NCI-H510A (cell line): ENCODE data around the gene MICALL2.
A peak's percentile ranks its signal among the peaks of the same experiment; 100 is the strongest.

Experiments used
- DNase-seq: peaks from one replicate; lab custom pipeline; 2025; lab: John Stamatoyannopoulos, UW

MICALL2 gene

DNA sequence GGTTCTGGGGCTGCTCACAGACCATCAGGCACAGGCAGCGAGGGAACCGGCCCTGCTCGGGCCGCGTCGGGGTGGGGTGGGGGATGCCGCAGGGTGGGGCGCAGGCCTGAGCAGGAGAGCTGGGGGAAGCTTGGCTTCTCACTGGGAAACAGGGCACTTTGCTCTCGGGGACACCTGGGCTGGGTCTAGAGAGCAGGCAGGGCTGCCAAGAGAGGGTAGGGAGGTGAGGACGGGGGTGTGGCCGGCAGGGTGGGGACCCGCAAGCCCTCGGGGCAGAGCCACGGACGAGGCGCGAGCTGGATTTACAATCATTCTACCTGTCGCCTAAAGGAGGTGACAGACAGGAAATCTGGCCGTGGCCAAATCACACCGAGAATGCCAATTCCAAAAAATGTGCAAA is 33.9 kb upstream of the MICALL2 start:
- no peak for DNase-seq

DNA sequence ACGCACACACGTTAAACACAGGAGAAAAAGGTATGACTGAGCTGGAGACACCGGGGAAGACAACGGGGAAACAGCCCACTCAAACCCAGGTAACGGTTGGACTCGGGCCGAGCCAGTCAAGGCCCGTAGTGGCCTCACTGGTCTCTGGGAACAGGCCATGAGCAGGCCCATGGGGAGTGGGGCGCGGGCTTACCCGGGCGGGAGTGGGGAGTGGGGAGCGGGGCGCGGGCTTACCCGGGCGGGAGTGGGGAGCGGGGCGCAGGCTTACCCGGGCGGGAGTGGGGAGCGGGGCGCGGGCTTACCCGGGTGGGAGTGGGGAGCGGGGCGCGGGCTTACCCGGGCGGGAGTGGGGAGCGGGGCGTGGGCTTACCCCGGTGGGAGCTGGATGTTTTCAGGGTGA is 33.4 kb upstream of the MICALL2 start:
- DNase-seq = no peak

DNA sequence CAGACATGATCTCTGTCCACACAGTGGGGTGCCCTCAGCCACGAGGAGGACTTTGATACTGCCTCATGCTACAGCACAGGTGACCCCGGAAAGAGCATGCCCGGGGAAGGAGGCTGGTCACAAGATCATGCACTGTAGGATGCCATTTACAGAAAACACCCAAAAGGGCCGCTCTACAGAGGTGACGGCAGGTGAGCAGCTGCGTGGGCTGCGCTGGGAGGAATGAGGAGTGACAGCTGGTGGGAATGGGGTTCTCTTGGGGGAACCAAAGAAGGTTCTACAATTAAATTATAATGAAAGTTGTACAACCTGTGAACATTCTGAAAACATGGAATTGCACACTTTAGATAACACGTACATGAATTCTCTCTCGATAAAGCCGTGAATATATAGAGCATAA is 33.0 kb upstream of the MICALL2 start:
- no peak for DNase-seq

DNA sequence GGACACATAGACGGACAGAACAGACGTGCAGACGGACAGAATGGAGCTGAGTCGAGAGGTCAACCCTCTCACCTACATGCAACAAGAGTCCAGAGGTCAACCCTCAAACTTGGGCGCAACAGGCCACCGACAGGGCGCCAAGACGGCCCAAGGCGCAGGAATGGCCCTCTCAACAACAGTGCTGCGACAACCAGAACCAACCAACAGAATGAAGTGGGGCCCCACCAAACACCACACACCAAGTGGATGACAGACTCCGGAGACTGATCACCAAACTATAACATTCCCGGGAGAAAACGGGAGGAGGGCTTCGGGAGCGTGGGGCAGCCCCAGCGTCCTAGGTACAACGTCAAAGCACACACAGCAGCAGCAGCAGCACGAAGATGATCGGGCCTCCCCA is 31.6 kb upstream of the MICALL2 start:
- DNase-seq = no peak

DNA sequence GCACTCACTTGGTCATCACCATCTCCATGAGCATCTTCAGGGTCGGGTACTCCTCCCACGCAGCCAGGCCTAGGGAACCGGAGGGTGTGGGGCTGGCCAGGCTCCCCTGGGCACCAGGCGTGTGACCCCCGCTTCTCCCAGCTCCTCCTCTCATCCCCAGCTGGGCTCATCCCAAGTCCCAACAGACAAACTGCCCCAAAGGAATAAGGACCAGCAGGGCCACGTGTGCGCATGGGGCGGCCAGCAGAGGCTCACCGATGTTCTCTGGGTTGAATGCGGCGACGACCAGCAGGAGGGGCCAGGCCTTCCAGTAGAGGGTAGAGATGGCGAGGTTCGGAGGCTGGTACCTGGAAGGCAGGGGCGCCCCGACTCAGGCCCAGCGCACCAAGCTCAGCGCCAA is 30.1 kb upstream of the MICALL2 start:
- DNase-seq = no peak

DNA sequence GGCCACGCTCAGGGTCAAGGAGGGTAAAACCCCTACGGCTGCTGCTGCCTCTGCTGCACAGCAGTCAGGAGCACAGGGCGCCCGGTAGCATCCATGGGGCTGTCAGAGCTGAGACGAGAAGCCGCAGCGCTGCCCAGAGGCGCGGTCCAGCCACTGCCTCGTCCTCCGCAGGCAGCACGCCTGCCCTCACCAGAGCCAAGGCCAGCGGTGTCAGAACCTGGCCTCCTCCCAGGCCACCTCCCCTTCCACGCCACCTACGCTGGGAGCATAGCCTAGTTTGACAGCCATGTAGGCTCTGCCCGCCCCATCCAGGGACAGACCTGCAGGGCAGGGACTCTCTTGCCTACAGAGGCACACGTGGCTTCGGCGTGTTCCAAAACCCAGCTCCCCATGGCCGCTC is 28.7 kb upstream of the MICALL2 start:
- DNase-seq = no peak

DNA sequence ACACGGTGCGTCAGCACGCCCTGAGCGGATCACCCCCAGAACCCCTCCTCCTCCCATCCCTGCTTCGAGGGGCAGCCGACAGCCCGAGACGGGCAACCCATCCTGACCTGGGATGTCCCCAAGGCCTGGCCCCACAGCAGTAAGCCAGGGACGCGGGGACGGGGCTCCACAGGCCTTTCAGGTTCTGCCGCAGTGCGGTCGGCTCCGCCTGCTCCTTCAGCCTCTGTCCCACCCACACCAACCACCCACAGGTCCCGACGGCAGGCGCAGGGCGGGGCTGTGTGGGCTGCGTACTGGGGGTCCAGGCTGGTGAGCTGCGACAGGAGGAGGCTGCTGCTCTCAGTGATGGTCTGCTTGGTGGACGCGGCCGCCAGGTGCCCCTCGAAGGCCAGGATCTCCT is 28.2 kb upstream of the MICALL2 start:
- no peak for DNase-seq

DNA sequence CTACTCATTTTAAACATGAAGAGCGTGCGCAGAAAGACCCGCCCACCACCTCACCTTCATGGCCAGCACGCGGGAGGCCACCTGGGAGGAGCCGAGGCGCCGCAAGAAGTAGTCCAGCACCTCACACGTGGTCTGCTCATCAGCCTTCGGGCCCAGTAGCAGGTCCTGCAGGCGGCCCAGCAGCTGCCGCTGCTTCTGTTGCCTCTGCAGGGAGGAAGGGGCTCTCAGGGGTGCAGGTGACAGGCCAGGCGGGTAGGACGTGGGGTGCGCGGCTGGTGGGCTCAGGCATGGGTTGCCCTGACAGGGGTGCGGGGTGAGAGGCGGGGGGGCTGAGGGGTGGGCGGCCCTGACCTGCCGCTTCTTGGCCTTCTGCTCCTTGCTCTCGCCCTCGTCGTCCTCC is 27.3 kb upstream of the MICALL2 start:
- no peak for DNase-seq

DNA sequence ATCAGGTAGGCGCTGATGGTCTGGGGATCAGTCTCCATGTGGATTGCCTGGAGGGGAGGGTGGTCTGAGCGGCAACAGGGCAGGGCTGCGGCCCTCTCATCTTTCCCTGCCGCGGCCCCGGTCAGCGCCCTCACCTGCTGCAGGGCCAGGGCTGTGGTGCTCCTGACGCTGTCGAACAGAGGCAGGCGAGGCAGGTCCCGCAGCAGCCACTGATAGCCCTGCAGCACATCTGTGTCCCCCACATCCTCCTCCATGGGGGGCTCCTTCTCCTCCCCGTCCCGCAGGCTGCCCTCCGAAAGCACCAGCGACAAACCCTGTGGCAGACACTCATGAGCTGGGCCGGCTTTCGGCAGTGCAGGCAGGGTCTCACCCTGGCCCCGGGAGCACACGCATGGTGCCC is 25.9 kb upstream of the MICALL2 start:
- no peak for DNase-seq

DNA sequence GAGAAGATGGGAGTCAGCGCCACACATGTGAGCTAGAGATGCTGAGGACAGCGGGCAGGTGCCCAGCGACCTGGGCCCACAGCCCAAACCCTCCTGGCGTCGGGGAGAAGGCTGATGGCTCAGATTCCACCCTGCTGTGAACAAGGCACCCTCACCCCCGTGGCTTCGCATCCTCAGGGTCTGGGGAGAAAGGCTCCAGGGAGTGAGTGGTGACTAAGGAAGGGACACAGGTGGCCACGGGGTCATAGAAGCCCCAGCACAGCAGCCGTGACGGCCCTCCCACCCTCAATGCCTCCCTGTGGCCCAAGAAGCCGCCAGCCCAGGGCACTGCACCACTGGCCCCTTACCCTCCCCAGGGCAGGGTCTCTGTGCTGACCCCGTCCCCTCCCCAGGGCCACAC is 25.3 kb upstream of the MICALL2 start:
- DNase-seq = no peak

DNA sequence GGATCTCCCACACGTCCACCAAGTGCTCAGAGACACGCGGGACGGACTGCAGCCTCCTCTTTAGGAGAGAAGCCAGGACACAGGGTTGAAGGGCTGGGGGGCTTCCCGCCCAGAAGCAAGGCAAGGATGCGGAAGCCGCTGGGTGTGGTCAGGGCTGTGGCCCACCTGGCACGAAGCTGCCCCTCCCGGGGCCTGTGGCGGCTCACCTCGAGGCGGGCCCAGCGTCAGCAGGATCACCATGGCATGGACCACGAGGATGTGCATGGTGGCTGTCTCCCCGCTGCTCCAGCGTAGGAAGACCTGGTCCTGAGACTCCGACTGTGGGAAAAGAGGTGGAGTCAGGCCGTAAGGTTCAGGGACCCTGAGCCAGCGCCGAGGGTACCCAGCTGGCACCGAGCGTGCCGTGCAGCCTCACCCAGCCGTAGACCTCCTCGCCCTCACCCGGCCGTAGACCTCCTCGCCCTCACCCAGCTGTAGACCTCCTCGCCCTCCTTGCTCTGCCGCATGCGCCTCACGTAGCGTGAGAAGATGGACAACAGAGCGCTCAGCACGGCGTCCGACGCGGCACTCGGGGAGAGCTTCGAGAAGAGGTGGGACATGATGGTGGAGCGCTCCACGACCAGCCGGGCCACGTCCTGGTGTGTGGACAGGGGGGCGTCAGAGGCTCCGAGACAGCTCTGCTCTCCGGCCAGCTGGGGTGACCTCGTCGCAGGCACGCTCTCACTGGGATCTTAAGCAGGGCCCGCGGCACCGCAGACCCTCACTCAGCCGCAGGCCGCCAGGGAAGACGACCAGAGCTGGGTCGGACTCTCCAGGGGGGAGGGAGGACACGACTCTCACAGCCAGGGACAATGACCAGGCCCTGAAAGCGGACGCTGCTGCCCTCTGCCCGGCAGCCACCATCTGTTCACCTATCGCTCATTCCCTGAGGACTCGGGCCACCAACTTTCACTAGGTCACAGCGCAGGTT is 24.6 kb upstream of the MICALL2 start:
- DNase-seq = no peak

DNA sequence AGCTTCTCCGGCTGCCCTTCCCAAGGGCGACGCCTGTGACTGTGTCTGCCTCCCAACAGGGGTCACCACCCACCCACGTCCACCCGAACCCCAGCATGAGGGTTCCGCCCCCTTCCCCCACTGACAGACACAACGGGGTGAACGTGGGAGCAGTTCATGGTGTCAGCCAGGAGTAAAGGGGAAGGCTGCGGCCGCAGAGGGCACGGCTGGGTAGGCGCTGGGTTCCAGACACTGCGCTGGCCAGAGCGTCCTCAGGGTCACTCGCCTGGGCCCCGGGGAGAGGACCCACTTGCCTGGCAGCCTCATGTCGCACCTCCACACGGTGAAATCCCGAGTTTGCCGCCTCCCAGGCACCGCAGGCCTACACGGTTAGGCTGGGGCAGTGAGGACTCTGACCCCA is 23.8 kb upstream of the MICALL2 start:
- DNase-seq = no peak

DNA sequence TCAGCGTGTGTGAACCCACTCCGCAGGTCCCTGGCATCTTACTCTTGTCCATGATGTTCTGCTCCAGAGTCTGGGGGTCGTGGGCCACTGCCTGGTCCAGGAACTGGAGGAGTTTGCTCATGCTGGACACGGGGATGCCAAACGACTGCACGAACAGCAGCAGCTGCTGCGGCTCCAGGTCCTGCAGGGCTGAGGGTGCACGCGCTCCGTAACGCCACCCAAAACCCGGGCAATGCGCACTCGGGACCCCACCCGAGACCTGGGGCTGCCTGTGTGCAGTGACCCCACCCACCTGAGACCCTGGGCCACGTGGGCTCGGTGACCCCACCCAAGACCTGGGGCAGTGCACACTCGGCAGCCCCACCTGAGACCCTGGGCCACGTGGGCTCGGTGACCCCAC is 22.0 kb upstream of the MICALL2 start:
- DNase-seq = no peak

DNA sequence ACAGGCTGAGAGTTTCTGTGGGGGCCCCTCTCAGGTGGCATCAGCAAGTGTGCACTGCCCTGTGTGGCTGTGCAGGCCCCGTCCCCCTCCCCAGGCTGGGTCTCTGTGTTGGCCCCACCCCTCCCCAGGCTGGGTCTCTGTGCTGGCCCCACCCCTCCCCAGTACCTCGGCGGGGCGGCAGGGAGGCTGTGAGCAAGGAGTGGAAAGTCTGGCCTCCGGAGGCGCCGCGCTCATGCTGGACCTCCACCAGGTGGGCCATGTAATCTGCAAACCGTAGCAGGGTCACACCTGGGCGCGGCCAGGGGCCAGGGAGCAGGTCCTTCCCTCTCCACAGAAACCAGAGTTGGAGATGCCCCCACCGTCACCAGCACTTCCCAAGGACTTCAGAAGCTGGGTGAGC is 21.4 kb upstream of the MICALL2 start:
- DNase-seq = no peak

DNA sequence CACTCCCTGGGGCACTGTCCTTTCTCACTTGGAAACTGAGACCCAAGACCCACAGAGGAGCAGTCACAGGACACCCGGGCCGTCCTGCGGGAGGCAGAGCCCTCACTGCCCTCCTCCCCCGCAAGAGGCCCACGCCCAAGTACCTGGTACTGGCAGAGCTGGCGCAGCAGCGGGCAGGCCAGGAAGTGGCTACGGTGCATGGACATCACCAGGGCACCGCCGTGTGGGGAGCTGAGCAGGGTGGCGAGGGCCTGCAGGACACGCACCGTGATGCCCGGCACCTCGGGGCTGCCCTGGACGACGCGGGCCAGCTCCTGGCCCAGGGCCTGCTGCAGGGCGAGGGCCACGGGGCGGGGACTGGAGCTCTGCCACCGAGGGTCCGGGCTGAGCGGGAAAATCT is 20.0 kb upstream of the MICALL2 start:
- DNase-seq = no peak

DNA sequence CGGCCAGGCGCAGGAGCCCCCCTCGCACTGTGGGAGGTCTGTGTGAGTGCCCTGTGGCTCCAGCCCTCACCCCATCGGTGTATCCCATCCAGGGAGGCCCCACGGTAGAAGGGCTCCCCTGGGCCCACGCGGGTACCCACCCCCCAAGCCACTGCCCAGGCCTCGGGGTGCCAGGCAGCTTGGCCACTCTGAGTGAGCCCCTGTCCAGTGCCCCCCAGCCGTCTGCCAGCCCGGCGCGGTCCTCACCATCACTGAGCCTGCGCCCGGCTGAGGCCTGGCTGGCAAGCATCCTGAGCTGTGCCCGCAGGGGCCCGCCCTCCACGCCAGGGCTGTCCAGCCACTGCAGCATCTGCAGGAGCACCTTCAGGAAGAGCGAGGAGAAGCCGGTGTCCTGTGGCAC is 19.2 kb upstream of the MICALL2 start:
- no peak for DNase-seq

DNA sequence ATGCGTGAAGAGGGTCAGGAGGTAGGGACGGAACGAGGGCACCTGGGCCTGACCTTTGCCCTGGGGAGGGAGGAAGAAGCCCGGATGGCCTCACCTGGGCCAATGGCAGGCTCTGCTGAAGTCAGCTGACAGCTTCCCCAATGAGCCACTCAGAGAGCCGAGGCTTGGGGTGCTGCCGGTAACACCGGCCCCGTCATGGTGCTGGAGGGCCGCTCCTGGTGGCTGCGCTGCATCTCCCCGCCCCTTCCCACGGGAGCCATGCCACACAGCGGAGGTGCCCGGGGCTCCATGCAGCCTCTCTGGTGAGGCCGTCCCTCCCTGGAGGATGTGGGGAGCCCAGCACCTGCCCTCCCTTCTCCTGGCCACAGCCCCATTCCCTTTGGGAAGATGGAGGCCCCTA is 17.6 kb upstream of the MICALL2 start:
- DNase-seq = no peak

DNA sequence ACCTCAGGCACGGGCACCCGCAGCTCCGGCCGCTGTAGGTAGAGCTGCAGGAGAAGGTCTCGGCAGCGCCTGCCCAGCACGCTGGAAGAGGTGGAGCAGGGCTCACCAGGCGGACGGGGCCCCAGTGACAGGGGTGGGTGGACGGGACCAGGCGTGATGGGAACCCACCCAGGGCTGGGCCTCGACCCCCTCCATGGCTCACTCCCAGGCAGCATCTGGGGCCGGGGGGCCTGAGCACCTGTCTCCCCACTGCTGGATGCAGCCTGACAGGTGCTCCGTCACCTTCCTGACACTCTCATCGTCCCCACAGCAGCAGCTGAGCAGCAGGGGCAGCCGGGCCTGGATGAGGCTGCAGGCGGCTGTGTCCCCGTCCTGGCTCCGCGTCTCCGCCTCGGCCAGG is 16.7 kb upstream of the MICALL2 start:
- no peak for DNase-seq

DNA sequence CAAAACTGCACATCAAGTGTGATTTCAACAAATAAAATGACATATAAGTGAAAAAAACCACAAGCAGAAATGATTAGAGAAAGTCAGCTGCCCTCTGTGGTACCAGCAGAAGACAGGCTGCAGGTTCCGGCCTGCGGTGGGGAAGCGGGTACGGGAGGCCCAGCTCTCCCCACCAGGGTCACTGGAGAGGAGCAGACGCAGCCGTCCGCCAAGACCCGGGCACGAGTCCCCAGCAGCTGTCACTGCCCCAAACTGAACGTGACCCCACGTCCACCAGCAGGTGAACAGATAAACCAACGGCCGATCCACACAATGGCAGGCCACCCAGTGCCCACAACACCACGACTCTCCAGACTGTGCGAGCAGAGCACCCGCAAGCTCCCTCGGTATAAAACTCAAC is 16.1 kb upstream of the MICALL2 start:
- DNase-seq = no peak

DNA sequence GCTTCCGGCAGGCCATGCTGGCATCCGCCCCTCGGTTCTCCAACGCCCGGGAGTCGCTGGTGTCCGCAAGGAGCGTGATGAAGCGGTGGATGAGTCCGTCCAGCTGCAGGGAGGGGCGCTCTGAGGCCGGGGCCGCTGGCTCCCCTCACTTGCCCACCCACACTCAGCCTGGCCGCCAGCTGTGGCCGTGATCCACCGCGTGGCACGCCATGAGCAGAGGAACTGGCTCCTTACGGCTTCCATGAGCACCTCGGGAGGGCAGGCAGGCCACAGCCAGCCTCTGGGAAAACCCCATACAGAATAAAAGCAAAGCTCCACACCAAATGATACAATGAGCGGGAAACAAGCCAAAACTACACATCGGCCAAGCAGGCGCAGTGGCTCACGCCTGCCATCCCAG is 15.5 kb upstream of the MICALL2 start:
- no peak for DNase-seq

DNA sequence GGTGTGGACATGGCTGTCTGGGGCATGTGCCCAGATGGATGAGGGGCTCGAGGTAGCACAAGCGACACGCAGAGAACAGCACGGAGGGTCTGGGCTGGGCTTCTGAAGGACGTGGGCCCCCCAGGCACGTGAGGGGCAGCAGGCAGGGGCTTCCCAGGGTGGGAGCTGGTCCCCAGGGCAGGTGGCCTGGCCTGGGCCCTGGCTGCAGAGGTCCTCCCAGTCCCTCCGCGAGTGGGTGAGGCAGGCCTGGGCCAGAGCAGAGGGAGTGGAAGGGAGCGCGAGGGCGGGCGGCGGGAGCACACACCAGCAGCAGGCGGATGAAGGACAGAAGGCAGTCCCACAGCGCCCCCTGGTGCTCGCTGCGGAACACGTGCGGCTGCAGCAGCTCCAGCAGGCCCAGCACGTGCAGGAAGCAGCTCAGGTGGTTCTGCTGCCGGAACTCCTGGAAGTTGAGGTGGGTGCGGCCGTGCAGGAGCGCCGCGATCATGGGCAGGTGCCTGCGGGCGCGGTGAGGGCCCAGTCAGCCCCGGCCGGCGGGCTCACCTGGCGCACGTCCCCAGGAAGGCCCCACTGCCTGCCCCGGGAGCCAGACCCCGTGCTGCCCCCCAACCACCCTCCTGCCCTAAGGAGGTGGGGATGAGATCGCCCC is 14.7 kb upstream of the MICALL2 start:
- peak; percentile 85 for DNase-seq

DNA sequence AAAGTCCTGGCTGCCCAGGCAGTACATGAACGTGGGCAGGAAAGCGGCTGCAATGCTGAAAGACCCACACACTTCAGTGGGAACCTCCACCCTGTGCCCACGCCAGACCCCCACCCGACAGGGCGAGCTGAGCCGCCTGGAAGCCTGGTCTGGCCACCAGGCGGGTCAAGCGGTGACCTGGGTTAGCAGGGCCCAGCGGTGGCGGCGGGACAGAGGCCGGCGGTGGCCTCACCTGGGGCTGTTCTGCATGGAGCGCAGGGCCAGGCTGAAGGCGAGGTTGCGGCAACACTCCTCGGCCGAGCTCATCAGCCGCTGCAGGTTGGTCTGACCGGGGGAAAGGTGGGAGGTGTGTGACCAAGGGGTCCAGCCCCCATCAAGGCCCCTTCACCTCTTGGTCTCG is 11.6 kb upstream of the MICALL2 start:
- DNase-seq = no peak

DNA sequence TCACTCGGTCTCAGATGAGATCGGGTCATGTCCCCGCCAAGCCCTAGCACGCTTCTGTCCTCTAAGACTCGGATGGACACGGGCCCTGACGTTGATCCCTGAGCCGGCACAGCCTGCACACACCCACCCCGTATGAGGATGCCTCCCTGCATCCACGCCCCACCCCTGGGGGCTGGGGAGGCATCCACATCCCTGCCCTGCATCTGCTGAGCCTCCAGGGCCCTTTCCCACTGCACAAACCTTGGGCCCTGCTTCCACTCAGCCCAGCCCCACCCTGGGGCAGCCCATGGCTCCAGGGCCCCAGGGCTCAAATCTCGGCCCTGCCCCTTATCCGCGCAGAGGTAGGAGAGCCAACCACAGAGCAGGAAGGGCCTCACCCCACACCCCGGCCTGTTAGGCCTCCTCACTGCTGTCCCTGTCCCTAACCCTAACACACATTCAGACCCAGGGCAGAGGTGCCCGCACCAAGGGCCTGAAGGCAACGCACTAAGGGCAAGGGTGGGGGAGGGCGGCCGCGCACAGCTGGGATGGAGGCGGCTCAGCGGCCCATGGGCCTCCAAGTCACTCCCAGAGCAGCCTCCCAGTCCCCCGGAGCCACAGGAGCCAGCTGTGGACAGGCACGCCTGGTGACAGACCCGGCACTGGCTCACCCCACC is 9.5 kb upstream of the MICALL2 start:
- DNase-seq = no peak
